SK-N-SH (cell line): Measurements from ENCODE around the gene HTRA3. TPM values are rescaled to one million over a fixed set of nuclear protein-coding genes. Genes with fewer than 3 reads are reported as not detected.

ENCODE experiments used
- CTCF ChIA-PET: fragments of 300-600, 350-600 bp; formaldehyde crosslinking; extraction: SDS; loops from one replicate; lab custom pipeline; 2021; lab: Yijun Ruan, JAX
- POLR2A ChIA-PET: fragments of 350-600 bp; sonication (Branson Sonifier 250); formaldehyde crosslinking; extraction: SDS; loops from one replicate; lab custom pipeline; 2020; ENCODE audit warnings: antibody characterized with exemption, inconsistent platforms; lab: Yijun Ruan, JAX
- DNase-seq: peaks from one replicate; pipeline ENCODE4 v3.0.0; 2012
- H2AFZ ChIP-seq: fragments of 200-600 bp; sonication (generic); 2 replicates; pipeline ENCODE4 v1.8.1; 2016; ENCODE audit warnings: antibody characterized with exemption, mild to moderate bottlenecking, low read depth
- H3F3A ChIP-seq: fragments of 200-600 bp; sonication (generic); replicated peaks from 2 replicates; pipeline ENCODE3; 2016; ENCODE audit warnings: antibody characterized with exemption, mild to moderate bottlenecking; ENCODE audit not compliant: insufficient read depth
- H3K27ac ChIP-seq, 2 experiments: fragments of 200-500 bp in 1 of 2; fragments of 200-600 bp in 1 of 2; sonication (Bioruptor generic) in 1 of 2; sonication (generic), shearing (Covaris generic) in 1 of 2; 2 replicates each; pipeline versions ENCODE4 v1.5.1 to v1.6.1; 2014 to 2016; ENCODE audit warnings: low read depth in 2 of 2, inconsistent platforms in 1 of 2, low read length in 1 of 2, mild to moderate bottlenecking in 1 of 2, mixed read lengths in 1 of 2
- H3K27me3 ChIP-seq: fragments of 200-600 bp; sonication (generic), shearing (Covaris generic); 2 replicates; pipeline ENCODE4 v1.6.1; 2016; ENCODE audit warnings: mixed run types; ENCODE audit not compliant: insufficient read depth
- H3K36me3 ChIP-seq, 2 experiments: fragments of 200-500 bp in 1 of 2; fragments of 200-600 bp in 1 of 2; sonication (Bioruptor generic) in 1 of 2; sonication (generic) in 1 of 2; replicated peaks in 1 of 2; 2 replicates each; pipeline versions ENCODE3 to v1.5.1; 2014 to 2016; ENCODE audit warnings: low read length in 1 of 2, mild to moderate bottlenecking in 1 of 2; ENCODE audit not compliant: insufficient read depth in 2 of 2, control insufficient read depth in 1 of 2
- H3K4me1 ChIP-seq, 2 experiments: fragments of 200-500 bp in 1 of 2; fragments of 200-600 bp in 1 of 2; sonication (Bioruptor generic) in 1 of 2; sonication (generic), shearing (Covaris generic) in 1 of 2; 2 replicates each; pipeline versions ENCODE4 v1.5.1 to v1.6.1; 2014 to 2016; ENCODE audit warnings: low read depth in 1 of 2, low read length in 1 of 2, mixed run types in 1 of 2; ENCODE audit not compliant: insufficient read depth in 2 of 2, control insufficient read depth in 1 of 2
- H3K4me2 ChIP-seq: fragments of 200-600 bp; sonication (generic), shearing (Covaris generic); 2 replicates; pipeline ENCODE4 v1.6.1; 2017; ENCODE audit warnings: mixed run types
- H3K4me3 ChIP-seq, 2 experiments: fragments of 200-500 bp in 1 of 2; fragments of 200-600 bp in 1 of 2; sonication (Bioruptor generic) in 1 of 2; sonication (generic), shearing (Covaris generic) in 1 of 2; 2 replicates each; pipeline versions ENCODE4 v1.5.1 to v1.8.1; 2014 to 2016; ENCODE audit warnings: low read depth in 2 of 2, inconsistent platforms in 1 of 2, low read length in 1 of 2, mild to moderate bottlenecking in 1 of 2, mixed read lengths in 1 of 2, moderate library complexity in 1 of 2
- H3K79me2 ChIP-seq: fragments of 200-600 bp; sonication (generic); 2 replicates; pipeline ENCODE4 v1.8.1; 2017; ENCODE audit warnings: mild to moderate bottlenecking; ENCODE audit not compliant: insufficient read depth
- H3K9ac ChIP-seq: fragments of 200-600 bp; sonication (generic); 2 replicates; pipeline ENCODE4 v1.6.1; 2017; ENCODE audit warnings: mixed run types
- H3K9me2 ChIP-seq: fragments of 200-600 bp; sonication (generic); 2 replicates; pipeline ENCODE4 v1.6.1; 2017; ENCODE audit warnings: mixed run types
- H3K9me3 ChIP-seq: fragments of 200-600 bp; sonication (generic); 2 replicates; pipeline ENCODE4 v1.6.1; 2017; ENCODE audit warnings: mixed run types, mild to moderate bottlenecking, moderate library complexity
- H4K20me1 ChIP-seq: fragments of 200-600 bp; sonication (generic); 2 replicates; pipeline ENCODE4 v1.6.1; 2017; ENCODE audit warnings: mild to moderate bottlenecking, mixed run types; ENCODE audit not compliant: insufficient read depth
- EZH2phosphoT487 ChIP-seq: fragments of 200-600 bp; sonication (generic); IDR thresholded peaks from 2 replicates; pipeline ENCODE4 v1.6.1; 2017; ENCODE audit warnings: low read depth, mixed run types, mild to moderate bottlenecking, antibody characterized with exemption, moderate library complexity, borderline replicate concordance
- JUND ChIP-seq: IDR thresholded peaks from 2 replicates; pipeline ENCODE4 v1.4.0; 2012
- MXI1 ChIP-seq: IDR thresholded peaks from 2 replicates; pipeline ENCODE4 v1.6.1; 2012; ENCODE audit warnings: mild to moderate bottlenecking, low read depth, low read length, improper control_type of control experiment
- RAD21 ChIP-seq: IDR thresholded peaks from 2 replicates; pipeline ENCODE4 v1.6.1; 2012; ENCODE audit warnings: mild to moderate bottlenecking, low read length
- RCOR1 ChIP-seq: fragments of 150-350 bp; IDR thresholded peaks from 2 replicates; pipeline ENCODE4 v1.6.1; 2017; ENCODE audit warnings: antibody characterized with exemption, low read length
- REST ChIP-seq: IDR thresholded peaks from 2 replicates; pipeline ENCODE4 v1.6.1; 2012; ENCODE audit warnings: mild to moderate bottlenecking, low read depth, low read length, moderate library complexity
- RXRA ChIP-seq: IDR thresholded peaks from 2 replicates; pipeline ENCODE4 v1.4.0; 2012; ENCODE audit warnings: low read depth, mild to moderate bottlenecking, borderline replicate concordance
- SIN3A ChIP-seq: IDR thresholded peaks from 2 replicates; pipeline ENCODE4 v1.6.1; 2012; ENCODE audit warnings: low read depth, mild to moderate bottlenecking, low read length, moderate library complexity, borderline replicate concordance
- TAF1 ChIP-seq: IDR thresholded peaks from 2 replicates; pipeline ENCODE4 v1.6.1; 2012; ENCODE audit warnings: low read depth, mild to moderate bottlenecking, low read length, moderate library complexity, borderline replicate concordance
- TEAD4 ChIP-seq: IDR thresholded peaks from 2 replicates; pipeline ENCODE4 v1.4.0; 2012; ENCODE audit warnings: mild to moderate bottlenecking, borderline replicate concordance; ENCODE audit not compliant: insufficient read depth
- USF2 ChIP-seq: fragments of 150-350 bp; IDR thresholded peaks from 2 replicates; pipeline ENCODE4 v1.6.1; 2017; ENCODE audit warnings: antibody characterized with exemption, low read length, low read depth, borderline replicate concordance
- ZBTB33 ChIP-seq: IDR thresholded peaks from 2 replicates; pipeline ENCODE4 v1.4.0; 2012; ENCODE audit warnings: low read depth, borderline replicate concordance
- WGBS: methylation state at CpG from one replicate; pipeline ENCODE4 v1.1.6; 2017; ENCODE audit warnings: low lambda C conversion rate; 5-methylcytosine and 5-hydroxymethylcytosine counted together
- polyA plus RNA-seq, 3 experiments: library from polyadenylated mRNA; depleted of rRNA; stranded (reverse); fragments of >200 nt; gene quantifications; 2 replicates each; pipeline ENCODE4 v1.2.3, GENCODE V29; 2012

The HTRA3 gene
- polyA plus RNA-seq, 1 of the 3 experiments (the other 2 are of a cell fraction): 0.05 TPM

GRCh38 chr4:8306511-8307021 is 37.0 kb downstream of the HTRA3 start:
- peaks cover 0 to 3% of the 10 kb centered on the region in 2 experiments; a peak in 1 of 4 replicates for H3K4me1 ChIP-seq
- H3K27ac ChIP-seq: no peak overlapping the region
- no peak overlapping the region for H3K9ac ChIP-seq
- DNase-seq: no peak
- no peaks in the 10 kb centered on the region for H3K9me2 ChIP-seq
- no peaks in the 10 kb centered on the region for H3K36me3 ChIP-seq
- H3F3A ChIP-seq: no peaks in the 10 kb centered on the region
- H3K79me2 ChIP-seq: no peaks in the 10 kb centered on the region
- H3K27me3 ChIP-seq: no peaks in the 10 kb centered on the region
- no peak overlapping the region for H3K4me3 ChIP-seq
- no peak overlapping the region for H3K4me2 ChIP-seq
- H3K9me3 ChIP-seq: no peaks in the 10 kb centered on the region
- no peak overlapping the region for H2AFZ ChIP-seq
- CTCF ChIA-PET: interaction anchor here (0.8 to 2.5 kb wide), 3 partner anchors 14 to 130 kb away, joined by 4 to 9 read pairs (median 5); no protein-coding TSS in a partner anchor
- 76% methylated on average over 2 of the region's 16 CpGs for WGBS
- TF ChIP-seq TAF1 (no peak), RXRA (no peak), JUND (no peak), RCOR1 (no peak), ZBTB33 (no peak), TEAD4 (no peak), USF2 (no peak)
- no peaks in the 10 kb centered on the region for H4K20me1 ChIP-seq
- POLR2A ChIA-PET: no interaction called here

- no peak for TF ChIP-seq EZH2phosphoT487
- no peak for TF ChIP-seq ZBTB33
- 0 out of 2 replicates have a peak, but pooled peaks have one; percentile 51 for TF ChIP-seq REST
- no peak for TF ChIP-seq SIN3A
- no peak for TF ChIP-seq MXI1
- no peak for TF ChIP-seq RAD21
- no peak for TF ChIP-seq TEAD4
- TF ChIP-seq, all 33 proteins: peak for 1
- WGBS: 82% methylated on average over 11 of the region's 11 CpGs
Measured at GRCh38 chr4:8307121-8307520, 37.6 kb downstream of the HTRA3 start.

More at GRCh38 chr4:8307121-8307520, 37.6 kb downstream of the HTRA3 start:
- Histone ChIP-seq H4K20me1 (no peaks in the 10 kb centered on the region), H3K9me2 (no peaks in the 10 kb centered on the region), H3K9me3 (no peaks in the 10 kb centered on the region), H3K4me2 (no peak overlapping the region), H3K4me3 (no peak overlapping the region), H3K4me1 (peaks cover 0 to 3% of the 10 kb centered on the region in 2 experiments; a peak in 1 of 4 replicates), H3F3A (no peaks in the 10 kb centered on the region), H2AFZ (no peak overlapping the region), H3K27ac (no peak overlapping the region), H3K27me3 (no peaks in the 10 kb centered on the region), H3K36me3 (no peaks in the 10 kb centered on the region), H3K9ac (no peak overlapping the region), H3K79me2 (no peaks in the 10 kb centered on the region)
- no peak for DNase-seq
- CTCF ChIA-PET: interaction anchor here (0.9 to 2.5 kb wide), 3 partner anchors 32 to 131 kb away, joined by 4 to 9 read pairs (median 5); no protein-coding TSS in a partner anchor
- POLR2A ChIA-PET: no interaction called here
